ENCODE results near the gene ERC2. TPM values are rescaled to one million over a fixed set of nuclear protein-coding genes. Genes with fewer than 3 reads are reported as not detected.

ERC2 gene
- total RNA-seq, 1 donor from 2014 or later = 0.99 TPM

DNA sequence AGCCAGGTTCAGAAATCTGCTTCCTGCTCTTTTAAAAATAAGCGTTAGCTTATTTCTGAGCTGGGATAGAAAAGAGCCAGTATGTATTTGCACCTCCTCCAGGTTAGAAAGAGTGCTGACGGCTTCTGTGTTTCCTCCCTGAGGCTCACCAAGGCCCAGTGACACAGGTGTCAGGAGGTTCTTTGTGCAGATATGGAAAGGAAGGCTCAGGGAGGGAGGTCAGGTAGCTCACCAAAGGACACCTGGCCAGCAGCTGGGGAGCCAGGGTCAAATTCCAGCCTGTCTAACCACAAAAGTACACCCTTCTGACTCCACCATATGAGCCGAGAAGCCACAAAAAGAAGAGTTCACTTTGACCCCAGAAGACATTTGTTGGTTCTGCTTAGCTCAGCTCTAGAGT, 780.1 kb downstream of the ERC2 start:
- H3K27ac ChIP-seq (replicated peaks) = no peak overlapping the region
- no peaks in the 10 kb centered on the region for H3K9me3 ChIP-seq (replicated peaks)
- no peaks in the 10 kb centered on the region for H3K36me3 ChIP-seq
- H3K4me1 ChIP-seq = no peaks in the 10 kb centered on the region
- intact Hi-C loops (cut with micrococcal nuclease) = no loop called here
- TF ChIP-seq, protein P1, sequence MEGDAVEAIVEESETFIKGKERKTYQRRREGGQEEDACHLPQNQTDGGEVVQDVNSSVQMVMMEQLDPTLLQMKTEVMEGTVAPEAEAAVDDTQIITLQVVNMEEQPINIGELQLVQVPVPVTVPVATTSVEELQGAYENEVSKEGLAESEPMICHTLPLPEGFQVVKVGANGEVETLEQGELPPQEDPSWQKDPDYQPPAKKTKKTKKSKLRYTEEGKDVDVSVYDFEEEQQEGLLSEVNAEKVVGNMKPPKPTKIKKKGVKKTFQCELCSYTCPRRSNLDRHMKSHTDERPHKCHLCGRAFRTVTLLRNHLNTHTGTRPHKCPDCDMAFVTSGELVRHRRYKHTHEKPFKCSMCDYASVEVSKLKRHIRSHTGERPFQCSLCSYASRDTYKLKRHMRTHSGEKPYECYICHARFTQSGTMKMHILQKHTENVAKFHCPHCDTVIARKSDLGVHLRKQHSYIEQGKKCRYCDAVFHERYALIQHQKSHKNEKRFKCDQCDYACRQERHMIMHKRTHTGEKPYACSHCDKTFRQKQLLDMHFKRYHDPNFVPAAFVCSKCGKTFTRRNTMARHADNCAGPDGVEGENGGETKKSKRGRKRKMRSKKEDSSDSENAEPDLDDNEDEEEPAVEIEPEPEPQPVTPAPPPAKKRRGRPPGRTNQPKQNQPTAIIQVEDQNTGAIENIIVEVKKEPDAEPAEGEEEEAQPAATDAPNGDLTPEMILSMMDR (IDR thresholded peaks at IDR 0.05; ENCODE audit: borderline replicate concordance) = no peak
- H3K4me3 ChIP-seq = no peak overlapping the region
- peaks cover 31% of the 10 kb centered on the region for H3K27me3 ChIP-seq (ENCODE audit: low read depth)
- DNase-seq = no peak

DNA sequence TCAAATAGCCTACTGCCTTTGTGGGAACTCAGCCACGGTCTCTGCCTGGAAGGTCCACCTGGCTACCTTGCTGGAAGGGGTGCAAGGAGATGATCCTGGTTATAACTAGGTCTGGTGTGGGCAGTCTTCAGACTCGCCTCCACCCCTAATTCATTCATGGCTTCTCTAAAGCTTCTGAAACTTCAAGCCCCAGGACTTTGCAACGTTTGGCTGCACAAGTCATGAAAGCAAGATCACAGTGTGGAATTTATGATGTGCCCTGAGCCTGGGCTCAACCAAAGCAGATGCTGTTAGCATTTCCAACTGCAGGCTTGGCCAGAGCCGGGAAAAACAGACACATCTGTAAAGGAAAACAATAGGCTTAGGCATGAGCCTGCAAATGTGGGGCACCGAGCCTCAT, 780.7 kb downstream of the ERC2 start:
- H3K4me3 ChIP-seq = no peak overlapping the region
- intact Hi-C loops (cut with micrococcal nuclease) = no loop called here
- peaks cover 31% of the 10 kb centered on the region for H3K27me3 ChIP-seq (ENCODE audit: low read depth)
- H3K36me3 ChIP-seq = no peaks in the 10 kb centered on the region
- H3K9me3 ChIP-seq (replicated peaks) = no peaks in the 10 kb centered on the region
- DNase-seq = no peak
- TF ChIP-seq, protein P1 (IDR thresholded peaks at IDR 0.05; ENCODE audit: borderline replicate concordance) = no peak
- no peaks in the 10 kb centered on the region for H3K4me1 ChIP-seq
- no peak overlapping the region for H3K27ac ChIP-seq (replicated peaks)

DNA sequence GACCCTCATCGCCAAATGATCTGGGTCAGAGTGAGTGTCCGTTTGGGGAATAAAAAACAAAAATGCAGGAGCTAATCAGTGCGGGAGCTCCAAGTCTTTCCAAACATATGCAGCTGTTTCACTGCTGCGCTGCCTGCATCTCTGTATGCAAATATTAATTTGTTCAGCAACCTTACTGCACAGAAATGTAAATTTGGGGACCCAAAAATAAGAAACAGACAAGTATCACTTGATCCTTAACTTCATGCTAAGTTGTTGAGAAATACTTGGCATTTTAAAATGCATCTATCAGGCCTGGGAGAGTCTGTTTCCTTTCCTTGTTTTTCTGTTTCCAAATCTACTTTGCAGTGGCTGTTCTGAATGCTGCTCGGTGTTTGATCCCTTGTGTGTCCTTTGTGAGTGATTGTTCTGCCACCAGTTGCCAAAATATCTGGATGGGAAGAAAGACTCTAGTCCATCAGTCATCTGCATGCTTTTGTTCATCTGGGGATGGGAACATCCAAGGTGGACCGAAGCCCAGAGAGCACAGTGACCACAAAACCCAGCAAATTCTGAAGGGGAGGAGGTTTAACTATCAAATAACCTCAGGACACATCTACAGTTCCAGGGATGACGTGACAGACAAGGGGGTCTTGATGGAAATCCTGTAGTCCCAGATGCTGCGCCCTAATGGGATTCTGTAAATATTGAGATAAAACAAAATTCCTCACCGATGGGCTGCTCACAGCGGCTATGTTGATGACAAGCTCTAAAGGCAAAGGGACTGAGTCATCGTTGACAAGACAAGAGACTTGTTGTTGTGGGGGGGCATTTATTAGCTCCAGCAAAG, 781.6 kb downstream of the ERC2 start:
- Histone ChIP-seq H3K36me3 (no peaks in the 10 kb centered on the region), H3K27ac (replicated peaks) (no peak overlapping the region), H3K4me1 (no peaks in the 10 kb centered on the region), H3K9me3 (replicated peaks) (no peaks in the 10 kb centered on the region), H3K4me3 (no peak overlapping the region), H3K27me3 (ENCODE audit: low read depth) (peaks cover 31% of the 10 kb centered on the region)
- TF ChIP-seq, protein P1 (IDR thresholded peaks at IDR 0.05; ENCODE audit: borderline replicate concordance) = no peak
- no peak for DNase-seq
- intact Hi-C loops (cut with micrococcal nuclease) = no loop called here

DNA sequence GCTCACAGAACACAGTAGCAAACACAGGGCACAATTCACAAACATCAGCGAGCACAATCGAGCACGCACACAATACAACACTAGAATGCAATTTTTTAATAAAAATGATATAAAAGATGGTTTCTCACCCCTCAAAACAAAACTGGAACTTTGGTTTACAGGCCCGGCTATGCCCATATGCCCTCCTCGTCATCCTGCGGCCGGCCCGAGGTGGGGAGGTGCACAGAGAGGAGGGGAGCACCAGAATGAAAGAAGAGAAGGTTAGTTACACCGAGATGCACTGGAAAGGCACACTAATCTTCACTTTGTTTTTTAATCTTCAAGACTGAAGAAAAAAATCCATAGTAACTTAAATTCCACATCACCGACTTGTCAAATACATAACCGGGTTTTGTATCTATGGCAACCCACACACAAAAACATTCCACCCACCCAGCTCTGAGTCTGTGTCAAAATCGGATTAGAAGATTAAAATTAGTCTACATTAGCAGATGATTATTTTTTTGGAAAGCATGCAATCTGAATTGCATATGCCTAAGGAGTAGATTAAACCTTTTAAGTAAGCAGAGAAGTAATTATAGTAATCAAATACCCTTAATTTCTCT, 784.5 kb downstream of the ERC2 start:
- Histone ChIP-seq H3K36me3 (no peaks in the 10 kb centered on the region), H3K9me3 (replicated peaks) (no peaks in the 10 kb centered on the region), H3K4me3 (no peak overlapping the region), H3K27me3 (ENCODE audit: low read depth) (peaks cover 14% of the 10 kb centered on the region), H3K27ac (replicated peaks) (no peak overlapping the region), H3K4me1 (no peaks in the 10 kb centered on the region)
- intact Hi-C loops (cut with micrococcal nuclease) = no loop called here
- DNase-seq = no peak
- TF ChIP-seq, protein P1 (IDR thresholded peaks at IDR 0.05; ENCODE audit: borderline replicate concordance) = no peak

DNA sequence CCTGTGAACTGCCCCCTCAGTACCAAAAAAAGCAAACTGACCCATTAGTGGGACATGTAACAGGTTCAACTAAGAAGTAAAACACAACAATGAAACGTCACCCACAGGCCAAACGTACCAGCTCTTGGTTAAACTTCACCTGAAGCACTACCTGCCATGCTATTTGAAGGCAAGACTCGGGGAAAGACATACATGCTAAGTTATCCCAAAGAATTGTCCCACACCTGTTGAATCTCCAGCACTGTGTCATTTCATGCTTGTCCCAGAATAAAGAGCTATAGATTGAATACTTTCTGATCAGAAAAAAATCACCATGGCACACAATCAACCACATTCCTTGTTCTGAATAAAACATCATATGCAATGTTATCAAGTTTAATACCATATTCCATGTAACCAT, 785.8 kb downstream of the ERC2 start:
- no peaks in the 10 kb centered on the region for H3K36me3 ChIP-seq
- no peak for DNase-seq
- H3K9me3 ChIP-seq (replicated peaks) = no peaks in the 10 kb centered on the region
- H3K27ac ChIP-seq (replicated peaks) = no peak overlapping the region
- TF ChIP-seq, protein P1 (IDR thresholded peaks at IDR 0.05; ENCODE audit: borderline replicate concordance) = no peak
- intact Hi-C loops (cut with micrococcal nuclease) = no loop called here
- no peak overlapping the region for H3K4me3 ChIP-seq
- H3K27me3 ChIP-seq (ENCODE audit: low read depth) = peaks cover 2% of the 10 kb centered on the region
- no peaks in the 10 kb centered on the region for H3K4me1 ChIP-seq
